WTC11 (cell line): ENCODE data around the gene ZNF581. TPM values are rescaled to one million over a fixed set of nuclear protein-coding genes. Genes with fewer than 3 reads are reported as not detected.

ENCODE experiments used
- ATAC-seq: fragments of 200-7000 bp; cut with Tn5 transposase; 2 replicates; pipeline ENCODE4 v1.10.0; 2021; ENCODE audit warnings: mild to moderate bottlenecking, moderate library complexity
- CTCF ChIA-PET: fragments of 300-600 bp; sonication (Branson Sonifier 250); formaldehyde crosslinking; loops from one replicate; lab custom pipeline; 2021; ENCODE audit warnings: antibody characterized with exemption; lab: Charles Lee
- POLR2A ChIA-PET: fragments of 350-600 bp; sonication (Branson Sonifier 250); formaldehyde crosslinking; loops from one replicate; lab custom pipeline; 2021; ENCODE audit warnings: antibody characterized with exemption; lab: Charles Lee
- DNase-seq: peaks from one replicate; pipeline ENCODE4 v3.0.0; 2021; ENCODE audit warnings: low spot score
- H3K27ac Mint-ChIP-seq: 2 replicates; pipeline ENCODE4 v1.8.0; 2021; ENCODE audit warnings: mixed read lengths
- H3K27me3 Mint-ChIP-seq: 2 replicates; pipeline ENCODE4 v1.8.0; 2021; ENCODE audit warnings: low read depth, mild to moderate bottlenecking, moderate library complexity, mixed read lengths
- H3K36me3 Mint-ChIP-seq: 2 replicates; pipeline ENCODE4 v1.8.0; 2021; ENCODE audit warnings: mixed read lengths
- H3K4me1 Mint-ChIP-seq: 2 replicates; pipeline ENCODE4 v1.8.0; 2022; ENCODE audit warnings: mixed read lengths
- H3K4me3 Mint-ChIP-seq: 2 replicates; pipeline ENCODE4 v1.8.0; 2021; ENCODE audit warnings: mild to moderate bottlenecking, moderate library complexity, mixed read lengths
- H3K9me3 Mint-ChIP-seq: 2 replicates; pipeline ENCODE4 v1.8.0; 2021; ENCODE audit warnings: mixed read lengths
- AR ChIP-seq: fragments of 250-450 bp; sonication (Bioruptor Pico); IDR thresholded peaks from 2 replicates; pipeline ENCODE4 v1.9.0; 2021; ENCODE audit warnings: mild to moderate bottlenecking
- ATF6 ChIP-seq: sonication (generic); formaldehyde crosslinking; IDR thresholded peaks from 2 replicates; pipeline ENCODE4 v1.8.1; 2023; ENCODE audit warnings: mild to moderate bottlenecking, missing genetic modification reagents
- CREM ChIP-seq: sonication (generic); formaldehyde crosslinking; IDR thresholded peaks from 2 replicates; pipeline ENCODE4 v1.8.1; 2022; ENCODE audit warnings: mild to moderate bottlenecking, missing genetic modification reagents, moderate library complexity
- EMX1 ChIP-seq: fragments of 250-450 bp; sonication (Bioruptor Pico); IDR thresholded peaks from 2 replicates; pipeline ENCODE4 v1.8.0; 2021; ENCODE audit warnings: mild to moderate bottlenecking
- FOXK1 ChIP-seq: sonication (generic); formaldehyde crosslinking; IDR thresholded peaks from 2 replicates; pipeline ENCODE4 v1.8.0; 2022; ENCODE audit warnings: mild to moderate bottlenecking, moderate library complexity, missing genetic modification reagents
- FOXP1 ChIP-seq: sonication (generic); formaldehyde crosslinking; IDR thresholded peaks from 2 replicates; pipeline ENCODE4 v1.8.0; 2022; ENCODE audit warnings: missing genetic modification reagents, mild to moderate bottlenecking, moderate library complexity, borderline replicate concordance
- MYBL2 ChIP-seq: sonication (generic); formaldehyde crosslinking; IDR thresholded peaks from 2 replicates; pipeline ENCODE4 v1.8.1; 2023; ENCODE audit warnings: mild to moderate bottlenecking, moderate library complexity, missing genetic modification reagents
- NR2C2 ChIP-seq: sonication (generic); formaldehyde crosslinking; IDR thresholded peaks from 2 replicates; pipeline ENCODE4 v1.8.0; 2022; ENCODE audit warnings: mild to moderate bottlenecking, missing genetic modification reagents
- PRDM15 ChIP-seq: sonication (generic); formaldehyde crosslinking; IDR thresholded peaks from 2 replicates; pipeline ENCODE4 v1.8.0; 2022; ENCODE audit warnings: missing genetic modification reagents
- SOX15 ChIP-seq: fragments of 250-450 bp; sonication (Bioruptor Pico); IDR thresholded peaks from 2 replicates; pipeline ENCODE4 v1.9.0; 2021; ENCODE audit warnings: mild to moderate bottlenecking
- STAT6 ChIP-seq: sonication (generic); formaldehyde crosslinking; conservative IDR thresholded peaks from 2 replicates; pipeline ENCODE4 v1.8.1; 2023; ENCODE audit warnings: mild to moderate bottlenecking, low read depth, missing genetic modification reagents, moderate library complexity
- TEAD1 ChIP-seq: sonication (generic); formaldehyde crosslinking; IDR thresholded peaks from 2 replicates; pipeline ENCODE4 v1.8.0; 2022; ENCODE audit warnings: mild to moderate bottlenecking, missing genetic modification reagents
- ZMAT4 ChIP-seq: fragments of 250-450 bp; sonication (Bioruptor Pico); IDR thresholded peaks from 2 replicates; pipeline ENCODE4 v1.9.0; 2021; ENCODE audit warnings: mild to moderate bottlenecking
- ZNF281 ChIP-seq: sonication (generic); formaldehyde crosslinking; IDR thresholded peaks from 2 replicates; pipeline ENCODE4 v1.8.0; 2023; ENCODE audit warnings: mild to moderate bottlenecking, missing genetic modification reagents
- ZNF396 ChIP-seq: fragments of 250-450 bp; sonication (Bioruptor Pico); IDR thresholded peaks from 2 replicates; pipeline ENCODE4 v1.8.0; 2021; ENCODE audit warnings: mild to moderate bottlenecking, moderate library complexity, borderline replicate concordance
- ZNF671 ChIP-seq: fragments of 250-450 bp; sonication (Bioruptor Pico); IDR thresholded peaks from 2 replicates; pipeline ENCODE4 v1.8.0; 2021; ENCODE audit warnings: mild to moderate bottlenecking
- total RNA-seq: library from RNA; stranded (reverse); gene quantifications from 3 replicates; pipeline ENCODE4 v1.2.3, GENCODE V29; 2021

ZNF581 gene
- total RNA-seq, 1 experiment from 2014 or later: 100 TPM

- peaks cover 43% of the 10 kb centered on the region for H3K36me3 Mint-ChIP-seq
- ATAC-seq: no peak
- H3K9me3 Mint-ChIP-seq: no peaks in the 10 kb centered on the region
- ChIA-PET POLR2A (no interaction called here), CTCF (interaction anchor here (0.8 to 1.7 kb wide), 4 partner anchors 19 to 49 kb away, joined by 3 to 8 read pairs (median 4); partner anchors contain the start of genes U2AF2 and ZNF784)
- no peak for DNase-seq
- H3K27ac Mint-ChIP-seq: peak overlapping the region; percentile 85
- peaks cover 47% of the 10 kb centered on the region for H3K4me1 Mint-ChIP-seq
- TF ChIP-seq FOXP1 (CRISPR knock-in tag) (no peak), SOX15 (CRISPR knock-in tag) (no peak), ZNF281 (no peak), PRDM15 (no peak), NR2C2 (no peak), ZNF671 (no peak)
- no peaks in the 10 kb centered on the region for H3K27me3 Mint-ChIP-seq
- peak overlapping the region; percentile 49 for H3K4me3 Mint-ChIP-seq
Measured at GRCh38 chr19:55673889-55674288, 30.4 kb downstream of the ZNF581 start.

GRCh38 chr19:55674459-55674840 lies 31.0 kb downstream of the ZNF581 start:
- H3K4me1 Mint-ChIP-seq: peaks cover 47% of the 10 kb centered on the region
- POLR2A ChIA-PET: no interaction called here
- no peaks in the 10 kb centered on the region for H3K27me3 Mint-ChIP-seq
- no peak for TF ChIP-seq STAT6 (CRISPR knock-in tag)
- no peak for TF ChIP-seq TEAD1 (CRISPR knock-in tag)
- no peak for TF ChIP-seq ZMAT4 (CRISPR knock-in tag)
- CTCF ChIA-PET: interaction anchor here (0.9 to 1.7 kb wide), 3 partner anchors 20 to 50 kb away, joined by 4 to 8 read pairs (median 5); partner anchors contain the start of genes U2AF2 and ZNF784
- H3K9me3 Mint-ChIP-seq: no peaks in the 10 kb centered on the region
- peak overlapping the region; percentile 89 for H3K27ac Mint-ChIP-seq
- H3K36me3 Mint-ChIP-seq: peaks cover 44% of the 10 kb centered on the region
- no peak for DNase-seq
- peak; percentile 3; the same call in 1 of the 2 replicates for ATAC-seq
- peak overlapping the region; percentile 71 for H3K4me3 Mint-ChIP-seq

- ATAC-seq (peak; percentile 72), DNase-seq (peak; percentile 97)
- Mint-ChIP-seq H3K27me3 (no peaks in the 10 kb centered on the region), H3K27ac (peak within 1 kb of the TSS; percentile 95), H3K36me3 (peaks cover 41% of the 10 kb centered on the region), H3K9me3 (no peaks in the 10 kb centered on the region), H3K4me3 (peak within 1 kb of the TSS; percentile 98), H3K4me1 (peaks cover 47% of the 10 kb centered on the region)
- ChIA-PET POLR2A (no interaction called here), CTCF (interaction anchor here (0.9 to 1.6 kb wide), 2 partner anchors 21 to 22 kb away, joined by 5 to 8 read pairs; partner anchors contain the start of gene U2AF2)
- peak; percentile 92 for TF ChIP-seq FOXK1
- TF ChIP-seq ATF6 (CRISPR knock-in tag): no peak
- TF ChIP-seq AR (CRISPR knock-in tag): no peak
- peak; percentile 84; the same call in 1 of the 2 replicates for TF ChIP-seq MYBL2 (CRISPR knock-in tag)
- TF ChIP-seq CREM (CRISPR knock-in tag): peak; percentile 96
- TF ChIP-seq EMX1 (CRISPR knock-in tag): peak; percentile 89
- no peak for TF ChIP-seq ZNF396 (CRISPR knock-in tag)
Measured at GRCh38 chr19:55674841-55675660, 31.6 kb downstream of the ZNF581 start, which contains the start of gene EPN1. Gene EPN1, plus strand, starts transcription at chr19:55675226. Its CDS starts 3,402 bp downstream, at chr19:55678628.
